Inflammatory macrophage (primary cell): ENCODE data around the gene OR2C1.

Experiments
- DNase-seq, 2 donors: peaks; one replicate each; pipeline ENCODE4 v3.0.0-alpha.2; 2020 to 2022

Gene OR2C1

GRCh38 chr16:3400779-3401688 is 45.3 kb downstream of the OR2C1 start, which contains the start of the genes ZNF174 and ZSCAN32:
Gene ZNF174, plus strand, starts transcription at chr16:3401215. Its CDS starts 790 bp downstream, at chr16:3402005.
Gene ZSCAN32, minus strand, starts transcription at chr16:3401004. Its CDS starts 3,447 bp downstream, at chr16:3397557.
- peak; percentile 100 for DNase-seq

GRCh38 chr16:3401719-3402397 is 46.2 kb downstream of the OR2C1 start:
- DNase-seq: no peak
